Smooth muscle cell (in vitro differentiated cells): ENCODE measurements around the gene SGO2. TPM values are rescaled to one million over a fixed set of nuclear protein-coding genes. Genes with fewer than 3 reads are reported as not detected.

Experiments
- DNase-seq: peaks from one replicate; lab custom pipeline; 2025; ENCODE audit not compliant: unreplicated experiment; lab: John Stamatoyannopoulos, UW
- H2AFZ ChIP-seq: fragments of 200-600 bp; sonication (generic); 2 replicates; pipeline ENCODE4 v1.6.0; 2016; ENCODE audit warnings: antibody characterized with exemption, low read depth, mild to moderate bottlenecking
- H3F3A ChIP-seq: fragments of 200-600 bp; sonication (generic); 2 replicates; pipeline ENCODE4 v1.6.0; 2017; ENCODE audit warnings: antibody characterized with exemption, low read depth
- H3K27ac ChIP-seq: fragments of 200-600 bp; sonication (generic); 2 replicates; pipeline ENCODE4 v1.5.1; 2016; ENCODE audit warnings: low read depth, mild to moderate bottlenecking
- H3K27me3 ChIP-seq: fragments of 200-600 bp; sonication (generic); 2 replicates; pipeline ENCODE4 v1.6.1; 2016; ENCODE audit warnings: low read depth, mild to moderate bottlenecking
- H3K36me3 ChIP-seq: fragments of 200-600 bp; sonication (generic); 2 replicates; pipeline ENCODE4 v1.5.1; 2016; ENCODE audit warnings: low read depth
- H3K4me1 ChIP-seq: fragments of 200-600 bp; sonication (generic); 2 replicates; pipeline ENCODE4 v1.5.1; 2016; ENCODE audit warnings: low read depth
- H3K4me2 ChIP-seq: fragments of 200-600 bp; sonication (generic); 2 replicates; pipeline ENCODE4 v1.6.0; 2016; ENCODE audit warnings: mild to moderate bottlenecking
- H3K4me3 ChIP-seq: fragments of 200-600 bp; sonication (generic); 2 replicates; pipeline ENCODE4 v1.5.1; 2016; ENCODE audit warnings: mild to moderate bottlenecking
- H3K79me2 ChIP-seq: fragments of 200-600 bp; sonication (generic); 2 replicates; pipeline ENCODE4 v1.6.0; 2016; ENCODE audit warnings: low read depth, mild to moderate bottlenecking
- H3K9ac ChIP-seq: fragments of 200-600 bp; sonication (generic); 2 replicates; pipeline ENCODE4 v1.6.0; 2016; ENCODE audit warnings: low read depth
- H3K9me3 ChIP-seq: fragments of 200-600 bp; sonication (generic); replicated peaks from 2 replicates; pipeline ENCODE4 v1.5.1; 2016; ENCODE audit warnings: low read depth
- H4K20me1 ChIP-seq: fragments of 200-600 bp; sonication (generic); 2 replicates; pipeline ENCODE4 v1.6.0; 2016; ENCODE audit warnings: low read depth
- CTCF ChIP-seq: fragments of 200-600 bp; sonication (generic); IDR thresholded peaks from 2 replicates; pipeline ENCODE4 v1.5.1; 2017; ENCODE audit warnings: borderline replicate concordance, mild to moderate bottlenecking, antibody characterized with exemption; ENCODE audit not compliant: insufficient read depth, poor library complexity, severe bottlenecking
- WGBS: methylation state at CpG from one replicate; pipeline ENCODE4 v1.1.7; 2016; ENCODE audit warnings: low lambda C conversion rate; 5-methylcytosine and 5-hydroxymethylcytosine counted together
- polyA plus RNA-seq: library from polyadenylated mRNA; unstranded; fragments of >200 nt; fragmentation: Nextera tagmentation; extraction: Ambion mirVana; gene quantifications from 2 replicates; pipeline ENCODE4 v1.2.1, GENCODE V29; 2016
- total RNA-seq: library from RNA; depleted of rRNA; stranded (reverse); fragments of >200 nt; gene quantifications from 2 replicates; pipeline ENCODE4 v1.2.3, GENCODE V29; 2014

SGO2 gene
- total and polyA plus RNA-seq, 2 experiments from 2014 or later = 7.5 to 8.7 TPM

GRCh38 chr2:200631287-200631686 lies 105.3 kb downstream of the SGO2 start:
- DNase-seq = no peak
- Histone ChIP-seq H2AFZ (no peak overlapping the region), H3K36me3 (no peaks in the 10 kb centered on the region), H4K20me1 (no peaks in the 10 kb centered on the region), H3K4me1 (no peaks in the 10 kb centered on the region), H3K9ac (no peak overlapping the region), H3F3A (no peaks in the 10 kb centered on the region), H3K27ac (no peak overlapping the region), H3K9me3 (no peaks in the 10 kb centered on the region), H3K4me3 (no peak overlapping the region), H3K79me2 (no peaks in the 10 kb centered on the region), H3K27me3 (no peaks in the 10 kb centered on the region), H3K4me2 (no peak overlapping the region)
- TF ChIP-seq CTCF = no peak
- WGBS = 86% methylated on average over 1 of the region's 1 CpG

Other genes with a start within 250 kb of the SGO2 start
- 314 and 356 TPM in 2 replicates for gene SPATS2L, start 219.5 kb upstream of the SGO2 start, total RNA-seq
- gene SPATS2L, start 219.5 kb upstream of the SGO2 start, polyA plus RNA-seq = 394 and 432 TPM in 2 replicates
- gene KCTD18, start 16.1 kb upstream of the SGO2 start, total RNA-seq = 10.9 and 22.5 TPM in 2 replicates
- gene KCTD18, start 16.1 kb upstream of the SGO2 start, polyA plus RNA-seq = 10.1 and 10.3 TPM in 2 replicates
- gene AOX1, start 59.8 kb downstream of the SGO2 start, total RNA-seq = 0.18 and 0.54 TPM in 2 replicates
- gene AOX1, start 59.8 kb downstream of the SGO2 start, polyA plus RNA-seq = not detected in 2 replicates